ENCODE data around the gene OR4D6.

The OR4D6 gene

DNA sequence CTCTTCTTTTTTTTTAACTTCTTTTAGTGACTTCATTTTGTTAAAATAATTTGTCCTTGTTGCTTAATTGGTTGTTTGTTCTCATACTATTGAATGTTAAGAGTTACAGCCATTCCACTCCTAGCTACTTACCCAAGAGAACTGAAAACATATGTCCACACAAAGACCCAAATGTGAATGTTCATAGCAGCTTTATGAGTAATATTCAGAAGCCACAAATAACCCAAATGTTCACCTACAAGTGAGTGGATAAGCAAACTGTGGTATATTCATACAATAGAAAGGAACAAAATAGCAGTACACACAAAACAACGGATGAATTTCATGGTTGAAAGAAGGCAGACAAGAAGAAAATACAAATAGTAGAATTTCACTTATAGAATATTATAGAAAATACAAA is 45.2 kb downstream of the OR4D6 start:
- TF ChIP-seq, protein P1, sequence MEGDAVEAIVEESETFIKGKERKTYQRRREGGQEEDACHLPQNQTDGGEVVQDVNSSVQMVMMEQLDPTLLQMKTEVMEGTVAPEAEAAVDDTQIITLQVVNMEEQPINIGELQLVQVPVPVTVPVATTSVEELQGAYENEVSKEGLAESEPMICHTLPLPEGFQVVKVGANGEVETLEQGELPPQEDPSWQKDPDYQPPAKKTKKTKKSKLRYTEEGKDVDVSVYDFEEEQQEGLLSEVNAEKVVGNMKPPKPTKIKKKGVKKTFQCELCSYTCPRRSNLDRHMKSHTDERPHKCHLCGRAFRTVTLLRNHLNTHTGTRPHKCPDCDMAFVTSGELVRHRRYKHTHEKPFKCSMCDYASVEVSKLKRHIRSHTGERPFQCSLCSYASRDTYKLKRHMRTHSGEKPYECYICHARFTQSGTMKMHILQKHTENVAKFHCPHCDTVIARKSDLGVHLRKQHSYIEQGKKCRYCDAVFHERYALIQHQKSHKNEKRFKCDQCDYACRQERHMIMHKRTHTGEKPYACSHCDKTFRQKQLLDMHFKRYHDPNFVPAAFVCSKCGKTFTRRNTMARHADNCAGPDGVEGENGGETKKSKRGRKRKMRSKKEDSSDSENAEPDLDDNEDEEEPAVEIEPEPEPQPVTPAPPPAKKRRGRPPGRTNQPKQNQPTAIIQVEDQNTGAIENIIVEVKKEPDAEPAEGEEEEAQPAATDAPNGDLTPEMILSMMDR (IDR thresholded peaks at IDR 0.05; ENCODE audit: low read depth, low read length), result no peak
- no peak for DNase-seq (ENCODE audit: low read depth in 2 of 2)
- H3K4me3 ChIP-seq (replicated peaks in 1 of 2; ENCODE audit: low read depth in 2 of 2, low read length in 2 of 2), result no peak overlapping the region

DNA sequence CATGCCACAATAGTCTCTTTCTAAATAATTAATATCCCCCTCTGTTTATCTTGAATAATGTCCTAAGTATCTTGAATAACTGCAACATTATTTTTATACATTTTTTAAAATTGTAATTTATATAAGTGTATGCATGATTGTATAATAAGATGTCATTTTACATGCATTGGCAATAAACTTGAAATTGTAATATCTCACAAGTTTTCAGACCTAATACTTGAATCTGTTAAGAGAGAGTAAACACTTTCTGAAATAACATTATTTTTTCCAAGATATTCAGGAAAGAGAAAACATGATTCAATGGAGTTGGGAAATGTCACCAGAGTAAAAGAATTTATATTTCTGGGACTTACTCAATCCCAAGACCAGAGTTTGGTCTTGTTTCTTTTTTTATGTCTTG is 46.5 kb downstream of the OR4D6 start, which contains the start of gene OR4D11:
OR4D11 (plus strand) TSS at position 301 of the 400 bp plus-strand sequence; CDS start at position 301, 0 bp downstream.
- DNase-seq (ENCODE audit: low read depth in 2 of 2), result no peak
- TF ChIP-seq, protein P1 (IDR thresholded peaks at IDR 0.05; ENCODE audit: low read depth, low read length), result no peak
- no peak within 1 kb of the TSS for H3K4me3 ChIP-seq (replicated peaks in 1 of 2; ENCODE audit: low read depth in 2 of 2, low read length in 2 of 2)

Measured in cardiac fibroblast (primary cell).